Right hindlimb (tissue), 1 donor: ENCODE data around the gene ARID4B.
"Not testable (repeated sequence)": the region's sequence is repeated elsewhere in the genome, so short reads cannot be mapped to it uniquely, and the experiment has no call there.

Experiments used
- DNase-seq: peaks from one replicate; pipeline ENCODE4 v3.0.0-alpha.2; 2018

The ARID4B gene

DNA sequence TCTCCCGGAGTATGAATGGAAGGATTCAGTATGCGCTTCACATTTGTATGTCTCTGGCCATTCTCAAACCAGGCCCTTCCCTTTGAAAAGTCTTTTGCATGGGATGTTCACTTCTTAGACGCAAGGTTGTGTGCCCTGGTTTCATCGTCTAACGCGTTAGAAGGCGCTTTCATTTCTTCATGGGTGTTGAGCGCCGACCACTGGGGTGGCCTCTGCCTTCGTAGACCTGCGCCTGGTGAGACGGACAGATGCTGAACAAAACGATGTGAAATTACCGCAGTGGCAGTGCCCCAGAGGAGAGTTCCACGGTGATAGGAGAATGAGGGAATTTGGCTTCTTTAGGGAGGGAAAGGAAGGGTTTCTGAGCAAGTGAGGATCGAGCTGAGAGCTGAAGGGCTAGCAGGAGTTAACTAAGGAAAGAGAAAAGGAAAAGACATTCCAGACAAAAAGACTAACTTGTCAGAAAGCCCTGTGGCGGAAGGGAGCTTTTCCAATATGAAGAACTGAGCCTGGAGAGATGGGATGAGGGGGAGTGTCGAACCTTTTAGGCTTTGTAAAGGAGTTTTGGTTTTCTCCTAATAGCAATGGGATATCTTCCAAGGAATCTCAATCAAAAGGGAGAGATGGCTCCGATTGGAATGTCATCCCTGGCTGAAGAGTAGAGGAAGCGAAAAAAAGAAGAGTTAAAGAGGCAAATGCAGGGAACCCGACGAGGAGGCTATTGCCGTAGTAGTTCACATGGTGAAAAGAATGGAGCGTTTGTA is 1.3 kb upstream of the ARID4B start:
- no peak for DNase-seq

DNA sequence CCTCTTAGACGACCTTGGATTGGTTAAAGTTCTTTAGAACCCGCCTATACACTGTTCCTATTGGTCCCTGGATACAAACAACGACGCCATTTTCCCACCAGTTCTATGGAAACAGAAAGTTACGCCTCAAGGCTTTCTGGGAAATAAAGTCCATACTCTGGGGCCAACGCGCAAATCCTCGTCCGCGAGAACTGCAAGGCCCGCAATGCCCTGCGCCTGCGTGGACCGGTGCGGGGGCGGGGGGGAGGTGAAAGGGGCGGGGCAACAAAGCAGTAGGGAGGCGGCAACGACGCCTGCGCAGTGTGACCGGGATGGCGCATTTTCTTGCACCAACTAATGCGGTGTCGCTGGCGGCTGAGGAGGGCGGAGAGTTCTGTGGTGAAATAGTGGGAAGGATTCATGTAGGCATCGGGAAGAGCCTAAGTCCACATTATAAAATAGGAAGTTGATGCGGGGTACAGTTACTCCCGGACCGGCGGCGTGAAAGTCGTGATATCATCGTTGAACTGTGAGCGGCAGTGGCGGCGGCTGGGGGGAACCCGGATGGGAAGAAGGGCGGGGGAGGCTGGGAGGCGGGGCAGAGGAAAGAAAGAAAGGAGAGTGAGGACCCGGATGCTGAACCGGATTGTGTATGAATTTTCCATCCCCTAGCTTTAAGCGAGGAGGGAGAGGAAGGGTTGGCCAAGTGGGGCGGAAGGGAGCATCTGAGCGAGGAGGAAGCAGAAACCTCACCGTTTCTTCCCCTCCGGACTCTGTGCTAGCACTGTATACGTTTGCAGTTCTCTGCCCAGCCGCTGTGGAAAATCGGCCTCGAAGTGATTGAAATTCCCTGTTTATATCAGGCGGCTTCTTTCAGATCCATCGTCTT is 526 bp upstream of the ARID4B start, which contains the start of gene GGPS1:
GGPS1 (plus strand) TSS at position 300 of the 868 bp plus-strand sequence. CDS start 6,695 bp downstream, outside the sequence.
- peak; percentile 100 for DNase-seq

DNA sequence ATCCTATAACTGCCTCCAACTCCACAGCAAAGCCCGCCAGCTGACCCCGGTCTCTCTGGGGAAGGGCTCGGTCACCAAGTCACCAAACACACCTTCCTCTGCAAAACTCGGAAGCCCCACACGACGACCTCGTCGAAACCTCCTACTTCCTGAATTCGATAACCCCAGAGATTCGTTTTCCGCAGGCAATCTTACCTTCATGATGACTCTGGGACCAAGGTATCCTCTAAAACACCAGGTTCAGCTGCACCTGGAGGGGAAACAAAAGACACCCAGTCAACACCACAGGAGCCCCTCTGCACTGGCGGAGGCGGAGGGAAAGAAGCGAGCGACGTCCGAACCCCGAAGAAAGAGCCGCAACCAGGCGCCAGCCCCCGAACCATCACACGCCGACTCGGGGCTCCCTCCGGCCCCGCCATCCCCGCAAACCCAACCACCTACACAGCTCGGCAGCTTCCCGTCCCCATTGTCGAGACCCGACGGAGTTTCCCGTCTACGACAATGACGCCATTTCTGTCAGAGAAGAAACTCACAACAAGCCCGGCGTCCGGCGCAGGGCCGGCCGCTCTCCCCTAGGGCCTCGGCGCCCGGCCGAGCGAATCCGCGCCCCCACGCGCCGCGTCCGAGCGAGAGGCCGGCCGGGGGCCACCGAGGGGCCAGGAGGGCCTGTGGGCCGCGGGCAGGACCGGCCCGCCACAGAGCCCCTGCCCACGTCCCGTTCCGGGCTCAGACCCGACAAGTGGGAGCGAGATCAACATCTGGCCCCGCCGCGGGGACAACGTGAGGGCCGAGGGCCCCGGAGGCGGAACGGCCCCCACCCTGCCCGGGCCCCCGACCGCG is 1.0 kb downstream of the ARID4B start:
- DNase-seq = peak; percentile 58

DNA sequence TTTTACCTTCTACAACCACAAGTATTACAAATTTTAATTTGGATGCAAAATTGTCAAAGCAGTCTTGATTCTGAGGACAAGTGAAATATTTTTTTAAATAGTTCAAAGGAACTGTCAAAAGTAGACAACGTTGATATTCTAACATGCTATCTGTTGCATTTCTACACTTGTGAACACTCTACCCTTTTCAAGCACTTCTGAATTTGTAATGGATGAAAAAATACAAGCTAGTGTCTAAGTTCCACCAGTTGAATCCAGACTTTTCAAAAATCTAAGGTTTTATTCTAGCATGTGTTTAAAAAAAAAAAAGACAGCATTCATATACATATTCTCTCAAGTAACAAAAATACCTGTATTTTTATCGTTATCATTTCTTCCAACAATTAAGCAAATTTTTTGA is 2.1 kb downstream of the ARID4B start:
- DNase-seq = no peak

DNA sequence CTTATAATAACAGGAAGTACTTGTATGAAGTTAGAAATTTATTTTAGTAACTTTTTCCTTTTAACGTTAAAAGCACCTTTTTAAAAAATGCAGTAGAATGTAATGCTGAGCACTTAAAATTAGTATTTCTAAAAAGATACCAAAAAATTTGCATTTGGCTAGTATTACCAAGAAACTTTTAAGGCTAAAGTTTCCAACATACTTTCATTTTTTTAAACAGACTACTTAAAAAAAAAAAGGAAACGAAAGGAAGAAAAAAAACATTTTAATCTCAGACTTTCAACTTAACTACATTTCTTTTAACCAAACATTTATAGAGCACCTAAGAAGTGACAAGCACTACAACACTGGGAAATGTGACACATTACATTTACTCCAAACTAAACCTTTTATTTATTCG is 2.8 kb downstream of the ARID4B start:
- DNase-seq = no peak

DNA sequence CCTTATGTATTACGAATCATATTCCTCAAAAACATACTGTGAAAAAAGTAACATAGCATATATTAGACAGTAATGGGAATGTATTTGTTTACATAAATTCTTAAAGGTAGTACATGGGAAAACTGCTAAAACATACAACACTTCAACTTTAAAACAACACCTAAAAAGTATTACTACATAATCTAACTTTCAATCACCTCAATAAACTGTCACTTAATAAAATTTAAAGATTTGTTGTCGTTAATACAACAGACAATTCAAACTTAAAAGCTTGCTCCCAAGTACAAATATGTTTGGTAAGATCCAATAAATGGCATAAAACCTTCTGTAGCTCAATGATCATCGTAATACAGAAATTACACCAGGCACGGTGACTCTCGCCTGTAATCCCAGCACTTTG is 3.7 kb downstream of the ARID4B start:
- no peak for DNase-seq

DNA sequence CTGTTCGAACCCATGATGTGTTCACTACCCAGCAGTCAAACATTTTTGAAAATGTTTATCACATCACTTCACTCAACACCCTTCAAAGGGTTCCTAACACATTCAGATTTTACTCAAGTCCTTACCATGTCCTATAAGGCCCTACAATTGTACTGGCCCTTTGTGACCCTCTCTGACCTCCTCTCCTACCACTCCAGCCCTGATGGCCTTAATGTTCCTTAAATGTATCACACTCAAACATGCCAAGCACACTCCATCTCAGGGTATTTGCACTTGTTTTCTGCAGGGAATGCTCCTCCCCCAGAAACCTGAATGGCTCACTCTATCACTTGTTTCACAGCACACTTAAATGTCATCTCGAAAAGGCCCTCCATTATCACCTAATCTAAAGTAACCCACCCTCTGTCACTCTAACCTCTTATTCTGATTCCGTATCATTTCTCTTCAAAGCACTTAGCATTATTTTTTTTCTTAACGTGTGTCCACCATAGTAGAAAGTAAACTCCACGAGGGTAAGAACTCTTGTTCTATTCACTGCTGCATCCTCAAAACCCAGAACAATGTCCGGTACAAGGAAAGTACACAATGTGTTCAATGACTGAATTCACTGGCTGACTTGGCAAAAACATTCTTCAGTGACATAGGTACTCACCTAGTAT is 7.3 kb downstream of the ARID4B start:
- no peak for DNase-seq

DNA sequence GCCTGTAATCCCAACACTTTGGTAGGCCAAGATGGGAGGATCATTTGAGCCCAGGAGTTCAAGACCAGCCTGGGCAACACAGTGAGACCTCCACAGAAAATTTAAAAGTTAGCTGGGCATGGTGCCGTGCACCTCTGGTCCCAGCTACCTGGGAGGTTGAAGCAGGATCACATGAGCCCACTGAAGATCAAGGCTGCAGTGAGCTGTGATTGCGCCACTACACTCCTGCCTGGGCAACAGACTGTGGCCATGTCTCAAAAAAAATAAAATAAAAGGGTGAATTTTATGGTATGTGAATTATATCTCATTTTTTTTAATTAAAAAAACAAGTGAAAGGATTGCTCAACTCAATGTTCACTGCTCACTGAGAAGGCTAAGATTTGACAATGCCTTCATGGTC is 8.7 kb downstream of the ARID4B start:
- no peak for DNase-seq

DNA sequence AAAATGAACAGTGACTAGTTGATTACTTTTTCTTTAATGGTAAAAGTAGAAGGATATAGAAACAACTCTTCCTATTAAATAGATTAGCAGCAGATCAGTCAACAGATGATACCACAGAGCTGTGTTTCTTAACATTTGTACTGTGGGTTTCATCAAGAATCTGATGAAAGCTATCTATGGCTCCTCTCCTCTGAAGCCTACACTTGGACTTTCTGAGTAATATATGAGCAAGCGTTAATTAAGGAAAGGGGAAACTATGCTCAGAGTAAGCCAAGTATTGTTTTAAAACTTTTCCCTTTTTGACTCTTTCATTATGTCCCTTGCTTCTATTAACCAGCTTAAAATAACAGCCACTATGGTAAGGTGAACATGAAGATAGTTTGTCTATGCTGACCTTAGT is 10.8 kb downstream of the ARID4B start:
- no peak for DNase-seq

DNA sequence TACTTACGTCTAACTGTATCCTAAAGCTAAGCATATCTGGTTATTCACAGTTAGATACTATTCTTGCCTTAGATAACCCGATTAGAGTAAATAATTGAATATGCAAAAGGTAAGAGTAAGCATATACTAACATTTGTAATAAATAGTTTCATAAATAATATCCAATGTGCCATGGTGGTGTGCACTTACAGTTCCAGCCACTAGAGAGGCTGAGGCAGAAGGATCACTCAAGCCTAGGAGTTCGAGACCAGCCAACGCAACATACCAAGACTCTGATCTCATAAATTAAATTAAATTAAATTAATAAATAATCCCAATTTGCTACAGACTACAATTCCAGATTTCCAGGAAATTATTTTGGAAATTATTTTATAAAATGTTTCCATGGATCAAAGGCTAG is 12.2 kb downstream of the ARID4B start:
- no peak for DNase-seq

DNA sequence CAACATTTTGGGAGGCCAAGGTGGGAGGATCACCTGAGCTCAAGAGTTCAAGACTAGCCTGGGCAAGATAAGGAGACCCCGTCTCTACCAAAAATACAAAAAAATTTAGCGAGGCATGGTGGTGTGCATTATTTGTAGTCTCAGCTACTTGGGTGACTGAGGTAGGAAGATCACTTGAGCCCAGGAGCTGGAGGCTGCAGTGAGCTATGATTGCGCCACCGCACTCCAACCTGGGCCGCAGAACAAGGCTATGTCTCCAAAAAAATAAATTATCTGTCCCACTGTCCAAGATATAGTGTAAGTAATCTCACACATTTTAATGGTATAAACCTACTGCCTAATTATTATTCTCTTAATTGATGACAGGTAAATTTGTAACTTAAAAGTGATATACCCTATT is 12.8 kb downstream of the ARID4B start:
- no peak for DNase-seq

DNA sequence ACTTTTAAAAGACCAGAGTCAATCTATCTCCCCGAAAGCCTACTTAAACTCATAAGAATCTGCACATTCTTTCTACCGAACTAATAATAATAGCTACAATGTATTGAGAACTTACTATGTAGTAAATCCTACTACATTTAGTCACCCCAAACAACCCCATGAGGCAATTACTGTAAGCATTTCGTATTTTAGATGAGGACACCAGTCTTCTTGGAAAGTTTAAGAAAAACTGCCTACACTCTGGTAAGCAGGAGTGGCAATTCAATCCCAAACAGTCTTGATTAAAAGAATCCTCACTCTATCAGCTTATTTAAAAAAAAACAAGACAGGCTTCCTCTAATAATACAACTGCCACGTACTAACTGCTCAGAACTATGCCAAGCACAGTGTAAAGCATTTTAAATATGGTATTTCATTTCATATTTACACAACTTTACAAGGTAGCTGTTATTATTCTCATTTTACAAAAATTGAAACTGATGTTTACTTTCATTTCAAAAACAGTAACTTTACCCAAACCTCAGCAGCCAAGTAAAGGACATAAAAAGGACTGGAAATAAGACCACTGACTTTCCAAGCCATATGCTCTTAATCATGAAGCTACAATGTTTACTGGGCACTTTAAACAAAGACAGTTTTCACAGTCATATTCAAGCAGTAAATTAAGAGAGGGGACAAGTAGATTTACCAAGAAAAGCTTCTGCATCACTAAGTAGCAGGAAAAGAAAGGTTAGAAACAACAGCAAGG is 13.9 kb downstream of the ARID4B start:
- DNase-seq = no peak

DNA sequence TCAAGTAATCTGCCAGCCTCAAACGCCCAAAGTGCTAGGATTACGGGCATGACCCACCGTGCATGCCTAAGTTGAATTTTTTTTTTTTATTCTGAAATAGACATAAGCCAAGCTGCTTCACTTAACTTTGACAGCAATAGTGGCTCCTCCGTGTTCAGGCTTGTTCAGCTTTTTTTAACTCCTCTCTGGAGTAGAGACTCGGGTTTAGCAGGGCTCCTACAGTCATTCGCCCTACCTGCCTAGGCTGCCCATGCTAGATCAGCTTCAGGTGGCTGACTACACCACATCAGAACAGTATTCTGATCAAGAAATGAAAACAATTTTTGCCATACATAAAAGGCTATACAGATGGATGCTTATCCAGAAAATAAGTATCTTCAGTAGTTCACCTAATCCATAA is 14.7 kb downstream of the ARID4B start:
- DNase-seq = no peak

DNA sequence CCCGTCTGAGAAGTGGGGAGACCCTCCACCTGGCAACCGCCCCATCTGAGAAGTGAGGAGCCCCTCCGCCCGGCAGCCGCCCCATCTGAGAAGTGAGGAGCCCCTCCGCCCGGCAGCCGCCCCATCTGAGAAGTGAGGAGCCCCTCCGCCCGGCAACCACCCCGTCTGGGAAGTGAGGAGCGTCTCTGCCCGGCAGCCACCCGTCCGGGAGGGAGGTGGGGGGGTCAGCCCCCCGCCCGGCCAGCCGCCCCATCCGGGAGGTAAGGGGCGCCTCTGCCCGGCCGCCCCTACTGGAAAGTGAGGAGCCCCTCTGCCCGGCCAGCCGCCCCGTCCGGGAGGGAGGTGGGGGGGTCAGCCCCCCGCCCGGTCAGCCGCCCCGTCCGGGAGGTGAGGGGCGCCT is 18.8 kb downstream of the ARID4B start:
- not testable (repeated sequence) for DNase-seq

DNA sequence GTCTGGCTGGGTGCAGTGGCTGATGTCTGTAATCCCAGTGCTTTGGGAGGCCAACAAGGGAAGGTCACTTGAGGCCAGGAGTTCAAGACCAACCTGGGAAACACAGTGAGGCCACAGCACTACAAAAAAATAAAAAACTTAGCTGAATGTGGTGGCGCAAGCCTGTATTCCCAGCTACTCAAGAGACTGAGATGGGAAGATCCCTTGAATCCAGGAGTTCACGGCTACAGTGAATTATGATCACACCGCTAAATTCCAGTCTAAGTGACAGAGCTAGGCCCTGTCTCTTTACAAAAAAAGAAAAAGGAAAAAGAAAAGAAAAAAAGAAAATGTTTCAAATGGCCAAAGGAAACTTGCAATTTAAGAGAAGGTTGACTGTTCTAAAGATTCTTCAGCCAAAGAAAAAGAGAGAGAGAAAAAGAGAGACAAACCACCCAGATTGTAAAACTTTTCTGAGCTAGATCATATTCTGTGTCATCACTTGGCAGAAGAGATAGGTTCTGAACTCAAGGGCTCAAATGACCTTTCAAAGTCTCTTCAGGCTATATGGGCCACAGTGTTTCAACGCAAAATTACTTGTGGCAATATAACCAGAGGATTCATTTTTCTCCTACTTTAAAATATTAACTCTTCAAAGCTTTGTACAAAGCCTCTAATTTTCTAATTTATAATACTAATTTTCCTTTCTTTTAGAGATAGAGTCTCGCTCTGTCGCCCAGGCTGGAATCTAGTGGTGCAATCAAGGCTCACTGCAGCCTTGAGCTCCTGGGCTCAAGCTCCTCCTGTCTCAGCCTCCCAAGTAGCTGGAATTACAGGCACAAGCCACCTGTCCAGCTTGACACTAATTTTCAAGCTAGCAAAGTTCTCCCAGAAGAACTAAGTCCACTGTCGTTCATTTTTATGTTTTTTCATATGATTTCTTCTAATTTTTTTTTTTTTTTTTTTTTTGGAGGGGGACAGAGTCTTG is 20.5 kb downstream of the ARID4B start:
- DNase-seq = no peak

DNA sequence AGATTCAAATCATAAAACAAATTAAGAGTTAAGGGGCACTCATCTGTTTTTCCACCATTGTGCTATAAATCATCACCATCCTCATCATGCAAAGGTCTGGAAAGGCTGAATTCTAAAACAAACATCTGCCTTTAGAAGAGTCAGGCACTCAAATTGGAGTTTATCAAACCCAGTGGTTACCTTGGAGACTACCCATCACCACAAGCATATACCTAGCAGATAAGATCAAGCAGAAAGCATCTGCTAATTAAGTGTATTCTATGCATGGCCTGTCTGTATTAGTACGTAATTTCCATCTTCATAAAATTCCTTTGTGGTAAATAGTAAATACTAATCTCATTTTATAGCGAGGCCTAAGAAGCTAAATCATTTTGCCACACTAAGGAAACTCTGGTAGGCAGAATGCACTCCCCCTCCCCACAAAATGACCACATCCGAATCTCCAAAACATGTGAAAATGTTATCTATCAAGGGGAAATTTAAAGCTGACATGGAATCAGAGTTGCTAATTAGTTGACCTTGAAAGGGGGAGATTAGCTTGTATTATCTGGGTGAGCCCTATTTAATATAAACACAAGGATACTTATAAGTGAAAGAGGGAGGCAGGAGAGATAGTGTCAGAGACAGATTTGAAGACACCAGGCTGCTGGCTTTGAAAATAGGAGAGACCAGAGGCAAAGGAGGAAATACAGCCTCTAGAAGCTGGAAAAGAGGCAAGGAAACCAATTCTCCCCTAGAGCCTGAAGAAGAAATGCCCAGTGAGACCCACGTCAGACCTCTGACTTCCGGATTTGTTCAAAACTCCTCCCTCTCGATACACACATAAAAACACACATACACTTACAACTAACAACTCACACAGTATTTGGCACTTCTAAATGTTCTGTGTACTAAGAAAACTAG is 23.2 kb downstream of the ARID4B start:
- no peak for DNase-seq

DNA sequence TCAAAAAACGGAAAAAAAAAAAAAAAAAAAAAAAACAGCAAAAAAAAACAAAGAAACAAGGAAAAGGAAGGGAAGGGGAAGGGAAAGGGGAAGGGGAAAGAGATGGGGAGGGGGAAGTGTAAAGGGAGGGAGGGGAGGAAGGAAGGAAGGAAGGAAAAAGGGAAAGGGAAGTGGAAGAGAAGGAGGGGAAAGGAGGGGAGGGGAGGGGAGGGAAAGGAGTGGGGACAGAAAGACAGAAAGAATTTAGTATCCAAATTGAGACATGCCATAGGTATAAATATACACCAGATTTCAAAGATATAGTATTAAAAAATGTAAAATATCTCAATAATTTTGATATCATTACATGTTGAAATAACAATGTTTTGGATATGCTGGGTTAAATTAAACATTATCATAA is 25.8 kb downstream of the ARID4B start:
- DNase-seq = no peak

DNA sequence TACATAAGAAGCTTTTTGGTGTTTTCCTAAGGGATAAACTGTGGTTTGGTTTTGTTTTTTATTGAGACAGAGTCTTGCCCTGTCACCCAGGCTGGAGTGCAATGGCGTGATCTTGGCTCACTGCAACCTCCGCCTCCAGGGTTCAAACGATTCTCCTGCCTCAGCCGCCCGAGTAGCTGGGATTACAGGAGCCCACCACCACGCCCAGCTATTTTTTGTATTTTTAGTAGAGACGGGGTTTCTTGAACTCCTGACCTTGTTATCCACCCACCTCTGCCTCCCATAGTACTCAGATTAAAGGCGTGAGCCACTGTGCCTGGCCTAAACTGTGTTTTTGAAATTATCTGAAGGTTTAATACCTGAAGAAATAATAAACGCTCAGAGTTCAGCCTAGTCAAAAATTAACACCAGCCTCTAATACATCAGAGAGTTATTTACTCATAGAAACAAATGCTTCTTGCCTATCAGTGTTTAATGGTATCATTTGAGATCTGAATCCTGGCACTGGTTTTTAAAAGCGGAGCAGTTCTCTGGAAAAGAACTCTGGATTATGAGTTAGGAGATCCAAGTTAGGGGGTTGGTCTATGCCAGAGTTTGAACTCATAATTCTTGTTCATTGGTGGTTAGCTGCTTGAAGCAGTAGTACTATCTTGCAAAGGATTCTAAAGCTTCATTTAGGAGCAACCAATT is 28.7 kb downstream of the ARID4B start:
- DNase-seq = no peak

DNA sequence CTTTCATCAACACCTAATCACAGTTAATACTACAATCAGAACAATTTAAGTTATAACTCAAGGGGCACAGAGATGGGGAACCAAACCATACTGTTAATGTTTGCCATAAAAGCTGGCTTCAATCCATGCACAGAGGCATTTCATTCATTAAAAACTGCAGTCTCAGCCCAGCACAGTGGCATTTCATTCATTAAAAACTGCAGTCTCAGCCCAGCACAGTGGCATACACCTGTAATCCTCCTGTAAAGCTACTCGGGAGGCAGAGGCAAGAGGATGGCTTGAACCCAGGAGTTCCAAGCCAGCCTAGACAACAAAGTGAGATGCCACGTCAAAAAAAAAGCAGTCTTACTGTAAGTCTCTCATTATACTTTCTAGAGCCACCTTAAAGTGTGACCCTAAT is 29.2 kb downstream of the ARID4B start:
- no peak for DNase-seq
